ENCODE data around the gene ZIC2.

ZIC2 gene

DNA sequence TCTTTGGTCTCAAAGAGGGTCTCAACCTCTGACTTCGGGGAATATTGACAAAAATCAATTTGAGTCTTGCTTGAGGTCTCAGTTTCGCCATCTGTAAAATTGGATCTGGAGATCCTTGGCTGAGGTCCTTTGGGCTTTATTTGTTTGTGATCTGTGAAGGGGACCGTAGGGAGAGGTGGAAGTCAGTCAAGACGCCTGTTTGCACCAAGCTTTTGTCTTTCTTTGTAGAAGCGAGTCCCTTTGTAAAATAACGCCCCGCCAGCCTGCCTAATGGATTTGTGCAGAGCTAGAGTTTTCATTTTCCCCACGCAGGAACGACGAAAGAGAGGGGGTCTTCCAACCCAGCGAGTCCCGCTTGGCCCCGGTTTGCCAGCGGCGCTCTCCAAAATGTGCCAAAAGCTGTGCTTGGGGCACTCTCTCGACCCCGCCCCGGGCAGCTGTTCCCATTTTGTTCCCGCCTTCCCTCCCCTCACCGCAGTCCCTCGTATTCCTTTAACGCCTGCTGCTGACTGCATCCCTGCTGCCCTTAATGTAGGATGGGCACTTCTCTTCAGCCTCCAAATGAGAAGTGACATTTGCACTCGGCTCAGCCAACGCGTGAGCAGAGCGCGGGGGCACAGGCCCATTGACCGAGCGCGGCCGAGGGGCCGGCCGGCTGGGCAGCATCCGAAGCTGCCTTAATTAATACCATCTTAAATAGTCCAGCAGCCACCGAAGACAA lies 23.0 kb upstream of the ZIC2 start:
- TF ChIP-seq CSDC2 (CRISPR knock-in tag; IDR thresholded peaks at IDR 0.05) (no peak), ZC3H10 (CRISPR knock-in tag; IDR thresholded peaks at IDR 0.05) (no peak), ZFP3 (CRISPR knock-in tag; IDR thresholded peaks at IDR 0.05) (no peak), OSR1 (CRISPR knock-in tag; IDR thresholded peaks at IDR 0.05) (no peak), RARB (CRISPR knock-in tag; IDR thresholded peaks at IDR 0.05) (no peak), PPARA (CRISPR knock-in tag; IDR thresholded peaks at IDR 0.05; ENCODE audit: borderline replicate concordance) (no peak), ZFP30 (CRISPR knock-in tag; IDR thresholded peaks at IDR 0.05) (no peak)
- TF ChIP-seq, protein P1, sequence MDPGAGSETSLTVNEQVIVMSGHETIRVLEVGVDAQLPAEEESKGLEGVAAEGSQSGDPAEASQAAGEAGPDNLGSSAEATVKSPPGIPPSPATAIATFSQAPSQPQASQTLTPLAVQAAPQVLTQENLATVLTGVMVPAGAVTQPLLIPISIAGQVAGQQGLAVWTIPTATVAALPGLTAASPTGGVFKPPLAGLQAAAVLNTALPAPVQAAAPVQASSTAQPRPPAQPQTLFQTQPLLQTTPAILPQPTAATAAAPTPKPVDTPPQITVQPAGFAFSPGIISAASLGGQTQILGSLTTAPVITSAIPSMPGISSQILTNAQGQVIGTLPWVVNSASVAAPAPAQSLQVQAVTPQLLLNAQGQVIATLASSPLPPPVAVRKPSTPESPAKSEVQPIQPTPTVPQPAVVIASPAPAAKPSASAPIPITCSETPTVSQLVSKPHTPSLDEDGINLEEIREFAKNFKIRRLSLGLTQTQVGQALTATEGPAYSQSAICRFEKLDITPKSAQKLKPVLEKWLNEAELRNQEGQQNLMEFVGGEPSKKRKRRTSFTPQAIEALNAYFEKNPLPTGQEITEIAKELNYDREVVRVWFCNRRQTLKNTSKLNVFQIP (CRISPR knock-in tag; IDR thresholded peaks at IDR 0.05; ENCODE audit: borderline replicate concordance, low read depth): no peak
- TF ChIP-seq, protein P2, sequence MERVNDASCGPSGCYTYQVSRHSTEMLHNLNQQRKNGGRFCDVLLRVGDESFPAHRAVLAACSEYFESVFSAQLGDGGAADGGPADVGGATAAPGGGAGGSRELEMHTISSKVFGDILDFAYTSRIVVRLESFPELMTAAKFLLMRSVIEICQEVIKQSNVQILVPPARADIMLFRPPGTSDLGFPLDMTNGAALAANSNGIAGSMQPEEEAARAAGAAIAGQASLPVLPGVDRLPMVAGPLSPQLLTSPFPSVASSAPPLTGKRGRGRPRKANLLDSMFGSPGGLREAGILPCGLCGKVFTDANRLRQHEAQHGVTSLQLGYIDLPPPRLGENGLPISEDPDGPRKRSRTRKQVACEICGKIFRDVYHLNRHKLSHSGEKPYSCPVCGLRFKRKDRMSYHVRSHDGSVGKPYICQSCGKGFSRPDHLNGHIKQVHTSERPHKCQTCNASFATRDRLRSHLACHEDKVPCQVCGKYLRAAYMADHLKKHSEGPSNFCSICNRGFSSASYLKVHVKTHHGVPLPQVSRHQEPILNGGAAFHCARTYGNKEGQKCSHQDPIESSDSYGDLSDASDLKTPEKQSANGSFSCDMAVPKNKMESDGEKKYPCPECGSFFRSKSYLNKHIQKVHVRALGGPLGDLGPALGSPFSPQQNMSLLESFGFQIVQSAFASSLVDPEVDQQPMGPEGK (CRISPR knock-in tag; IDR thresholded peaks at IDR 0.05; ENCODE audit: borderline replicate concordance): no peak
- no peak for ATAC-seq

DNA sequence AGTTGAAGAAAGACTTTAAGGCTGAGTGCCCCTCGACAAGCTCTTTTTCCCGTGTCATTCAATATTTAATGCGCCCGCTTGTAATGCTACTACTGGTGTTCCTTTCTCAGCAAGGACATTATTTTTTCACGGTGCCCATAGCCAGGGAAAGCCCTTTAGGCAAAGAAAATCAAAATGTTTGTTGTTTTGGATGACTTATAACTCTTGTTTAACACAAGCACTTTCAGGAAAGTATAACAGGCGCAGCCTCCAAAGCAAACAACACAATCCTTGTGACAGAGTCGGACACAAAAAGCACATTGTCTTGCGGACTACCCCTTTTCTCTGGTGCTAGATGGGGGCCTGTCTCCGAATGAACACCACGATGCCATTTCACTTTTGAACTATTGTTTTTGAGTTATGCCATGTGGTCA lies 22.5 kb upstream of the ZIC2 start:
- TF ChIP-seq BACH2 (CRISPR knock-in tag; IDR thresholded peaks at IDR 0.05; ENCODE audit: borderline replicate concordance): no peak
- TF ChIP-seq, protein P3, sequence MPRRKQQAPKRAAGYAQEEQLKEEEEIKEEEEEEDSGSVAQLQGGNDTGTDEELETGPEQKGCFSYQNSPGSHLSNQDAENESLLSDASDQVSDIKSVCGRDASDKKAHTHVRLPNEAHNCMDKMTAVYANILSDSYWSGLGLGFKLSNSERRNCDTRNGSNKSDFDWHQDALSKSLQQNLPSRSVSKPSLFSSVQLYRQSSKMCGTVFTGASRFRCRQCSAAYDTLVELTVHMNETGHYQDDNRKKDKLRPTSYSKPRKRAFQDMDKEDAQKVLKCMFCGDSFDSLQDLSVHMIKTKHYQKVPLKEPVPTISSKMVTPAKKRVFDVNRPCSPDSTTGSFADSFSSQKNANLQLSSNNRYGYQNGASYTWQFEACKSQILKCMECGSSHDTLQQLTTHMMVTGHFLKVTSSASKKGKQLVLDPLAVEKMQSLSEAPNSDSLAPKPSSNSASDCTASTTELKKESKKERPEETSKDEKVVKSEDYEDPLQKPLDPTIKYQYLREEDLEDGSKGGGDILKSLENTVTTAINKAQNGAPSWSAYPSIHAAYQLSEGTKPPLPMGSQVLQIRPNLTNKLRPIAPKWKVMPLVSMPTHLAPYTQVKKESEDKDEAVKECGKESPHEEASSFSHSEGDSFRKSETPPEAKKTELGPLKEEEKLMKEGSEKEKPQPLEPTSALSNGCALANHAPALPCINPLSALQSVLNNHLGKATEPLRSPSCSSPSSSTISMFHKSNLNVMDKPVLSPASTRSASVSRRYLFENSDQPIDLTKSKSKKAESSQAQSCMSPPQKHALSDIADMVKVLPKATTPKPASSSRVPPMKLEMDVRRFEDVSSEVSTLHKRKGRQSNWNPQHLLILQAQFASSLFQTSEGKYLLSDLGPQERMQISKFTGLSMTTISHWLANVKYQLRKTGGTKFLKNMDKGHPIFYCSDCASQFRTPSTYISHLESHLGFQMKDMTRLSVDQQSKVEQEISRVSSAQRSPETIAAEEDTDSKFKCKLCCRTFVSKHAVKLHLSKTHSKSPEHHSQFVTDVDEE (CRISPR knock-in tag; IDR thresholded peaks at IDR 0.05): no peak
- TF ChIP-seq PPARA (CRISPR knock-in tag; IDR thresholded peaks at IDR 0.05; ENCODE audit: borderline replicate concordance): no peak
- TF ChIP-seq ZNF8 (CRISPR knock-in tag; IDR thresholded peaks at IDR 0.05): no peak
- no peak for ATAC-seq

DNA sequence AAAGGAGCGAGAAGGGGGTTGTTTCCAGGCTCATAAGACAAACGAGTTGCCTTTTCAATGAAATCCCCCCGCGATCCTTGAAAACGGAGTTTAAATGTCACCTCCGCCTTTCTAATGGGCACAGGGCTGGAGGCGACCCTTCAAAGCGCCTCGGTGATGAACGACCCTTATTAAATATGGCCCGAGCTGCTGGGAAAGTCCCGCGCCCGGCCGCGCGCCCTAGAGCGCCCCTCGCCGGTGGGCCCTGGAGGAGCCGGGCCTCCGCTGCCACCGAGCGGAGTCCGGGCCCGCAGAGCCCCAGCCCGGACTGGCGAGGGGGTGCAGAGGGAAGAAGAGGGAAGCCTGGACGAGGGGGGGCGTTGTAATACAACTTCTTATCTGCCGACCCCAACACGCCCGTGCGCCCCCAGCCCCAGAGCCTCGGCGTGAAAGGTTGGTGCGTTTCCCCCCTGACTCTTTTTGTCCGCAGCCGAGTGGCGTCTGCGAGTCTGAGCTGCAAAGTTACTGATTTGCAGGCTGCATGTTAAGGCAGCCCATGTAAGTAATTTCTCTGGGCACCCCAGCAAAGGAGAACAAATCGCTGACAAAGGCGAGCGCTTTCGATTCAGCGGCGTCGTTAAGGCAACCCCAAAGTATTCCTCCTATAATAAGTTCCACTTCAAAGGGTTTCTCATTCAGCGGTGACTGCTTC lies 21.9 kb upstream of the ZIC2 start:
- no peak for ATAC-seq
- TF ChIP-seq PPARA (CRISPR knock-in tag; IDR thresholded peaks at IDR 0.05; ENCODE audit: borderline replicate concordance): no peak
- TF ChIP-seq TOX (CRISPR knock-in tag; IDR thresholded peaks at IDR 0.05; ENCODE audit: borderline replicate concordance): no peak
- no peak for TF ChIP-seq ZC3H10 (CRISPR knock-in tag; IDR thresholded peaks at IDR 0.05)
- TF ChIP-seq, protein P2 (CRISPR knock-in tag; IDR thresholded peaks at IDR 0.05; ENCODE audit: borderline replicate concordance): no peak
- TF ChIP-seq CSDC2 (CRISPR knock-in tag; IDR thresholded peaks at IDR 0.05): no peak
- no peak for TF ChIP-seq GLIS3 (CRISPR knock-in tag; IDR thresholded peaks at IDR 0.05)
- TF ChIP-seq ZFP3 (CRISPR knock-in tag; IDR thresholded peaks at IDR 0.05): no peak
- no peak for TF ChIP-seq ZNF70 (CRISPR knock-in tag; IDR thresholded peaks at IDR 0.05)
- TF ChIP-seq, protein P4, sequence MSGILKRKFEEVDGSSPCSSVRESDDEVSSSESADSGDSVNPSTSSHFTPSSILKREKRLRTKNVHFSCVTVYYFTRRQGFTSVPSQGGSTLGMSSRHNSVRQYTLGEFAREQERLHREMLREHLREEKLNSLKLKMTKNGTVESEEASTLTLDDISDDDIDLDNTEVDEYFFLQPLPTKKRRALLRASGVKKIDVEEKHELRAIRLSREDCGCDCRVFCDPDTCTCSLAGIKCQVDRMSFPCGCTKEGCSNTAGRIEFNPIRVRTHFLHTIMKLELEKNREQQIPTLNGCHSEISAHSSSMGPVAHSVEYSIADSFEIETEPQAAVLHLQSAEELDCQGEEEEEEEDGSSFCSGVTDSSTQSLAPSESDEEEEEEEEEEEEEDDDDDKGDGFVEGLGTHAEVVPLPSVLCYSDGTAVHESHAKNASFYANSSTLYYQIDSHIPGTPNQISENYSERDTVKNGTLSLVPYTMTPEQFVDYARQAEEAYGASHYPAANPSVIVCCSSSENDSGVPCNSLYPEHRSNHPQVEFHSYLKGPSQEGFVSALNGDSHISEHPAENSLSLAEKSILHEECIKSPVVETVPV (CRISPR knock-in tag; IDR thresholded peaks at IDR 0.05): no peak
- no peak for TF ChIP-seq ARNTL (CRISPR knock-in tag; IDR thresholded peaks at IDR 0.05; ENCODE audit: borderline replicate concordance, low read depth)
- TF ChIP-seq BACH2 (CRISPR knock-in tag; IDR thresholded peaks at IDR 0.05; ENCODE audit: borderline replicate concordance): no peak
- TF ChIP-seq ZNF565 (CRISPR knock-in tag; conservative IDR thresholded peaks at IDR 0.05; ENCODE audit: low read depth): no peak
- no peak for TF ChIP-seq RARB (CRISPR knock-in tag; IDR thresholded peaks at IDR 0.05)
- no peak for TF ChIP-seq ISL1 (CRISPR knock-in tag; IDR thresholded peaks at IDR 0.05)
- TF ChIP-seq, protein P3 (CRISPR knock-in tag; IDR thresholded peaks at IDR 0.05): no peak
- TF ChIP-seq, protein P5, sequence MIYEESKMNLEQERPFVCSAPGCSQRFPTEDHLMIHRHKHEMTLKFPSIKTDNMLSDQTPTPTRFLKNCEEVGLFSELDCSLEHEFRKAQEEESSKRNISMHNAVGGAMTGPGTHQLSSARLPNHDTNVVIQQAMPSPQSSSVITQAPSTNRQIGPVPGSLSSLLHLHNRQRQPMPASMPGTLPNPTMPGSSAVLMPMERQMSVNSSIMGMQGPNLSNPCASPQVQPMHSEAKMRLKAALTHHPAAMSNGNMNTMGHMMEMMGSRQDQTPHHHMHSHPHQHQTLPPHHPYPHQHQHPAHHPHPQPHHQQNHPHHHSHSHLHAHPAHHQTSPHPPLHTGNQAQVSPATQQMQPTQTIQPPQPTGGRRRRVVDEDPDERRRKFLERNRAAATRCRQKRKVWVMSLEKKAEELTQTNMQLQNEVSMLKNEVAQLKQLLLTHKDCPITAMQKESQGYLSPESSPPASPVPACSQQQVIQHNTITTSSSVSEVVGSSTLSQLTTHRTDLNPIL (CRISPR knock-in tag; IDR thresholded peaks at IDR 0.05; ENCODE audit: low read depth): no peak

Measured in SK-N-SH treated with all-trans-retinoic acid at 6 μM for 48 hours (cell line).